ENCODE data around the gene CYP24A1.

- TF ChIP-seq, protein P1, sequence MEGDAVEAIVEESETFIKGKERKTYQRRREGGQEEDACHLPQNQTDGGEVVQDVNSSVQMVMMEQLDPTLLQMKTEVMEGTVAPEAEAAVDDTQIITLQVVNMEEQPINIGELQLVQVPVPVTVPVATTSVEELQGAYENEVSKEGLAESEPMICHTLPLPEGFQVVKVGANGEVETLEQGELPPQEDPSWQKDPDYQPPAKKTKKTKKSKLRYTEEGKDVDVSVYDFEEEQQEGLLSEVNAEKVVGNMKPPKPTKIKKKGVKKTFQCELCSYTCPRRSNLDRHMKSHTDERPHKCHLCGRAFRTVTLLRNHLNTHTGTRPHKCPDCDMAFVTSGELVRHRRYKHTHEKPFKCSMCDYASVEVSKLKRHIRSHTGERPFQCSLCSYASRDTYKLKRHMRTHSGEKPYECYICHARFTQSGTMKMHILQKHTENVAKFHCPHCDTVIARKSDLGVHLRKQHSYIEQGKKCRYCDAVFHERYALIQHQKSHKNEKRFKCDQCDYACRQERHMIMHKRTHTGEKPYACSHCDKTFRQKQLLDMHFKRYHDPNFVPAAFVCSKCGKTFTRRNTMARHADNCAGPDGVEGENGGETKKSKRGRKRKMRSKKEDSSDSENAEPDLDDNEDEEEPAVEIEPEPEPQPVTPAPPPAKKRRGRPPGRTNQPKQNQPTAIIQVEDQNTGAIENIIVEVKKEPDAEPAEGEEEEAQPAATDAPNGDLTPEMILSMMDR (IDR thresholded peaks at IDR 0.05; ENCODE audit: insufficient read depth, low read depth, low read length) = no peak
- no peak for TF ChIP-seq EZH2 (IDR thresholded peaks at IDR 0.05; ENCODE audit: insufficient read depth, low read length)
Measured at GRCh38 chr20:54108326-54108642, 65.5 kb downstream of the CYP24A1 start.
